Measurements from ENCODE around the gene VPS13D.

DNA sequence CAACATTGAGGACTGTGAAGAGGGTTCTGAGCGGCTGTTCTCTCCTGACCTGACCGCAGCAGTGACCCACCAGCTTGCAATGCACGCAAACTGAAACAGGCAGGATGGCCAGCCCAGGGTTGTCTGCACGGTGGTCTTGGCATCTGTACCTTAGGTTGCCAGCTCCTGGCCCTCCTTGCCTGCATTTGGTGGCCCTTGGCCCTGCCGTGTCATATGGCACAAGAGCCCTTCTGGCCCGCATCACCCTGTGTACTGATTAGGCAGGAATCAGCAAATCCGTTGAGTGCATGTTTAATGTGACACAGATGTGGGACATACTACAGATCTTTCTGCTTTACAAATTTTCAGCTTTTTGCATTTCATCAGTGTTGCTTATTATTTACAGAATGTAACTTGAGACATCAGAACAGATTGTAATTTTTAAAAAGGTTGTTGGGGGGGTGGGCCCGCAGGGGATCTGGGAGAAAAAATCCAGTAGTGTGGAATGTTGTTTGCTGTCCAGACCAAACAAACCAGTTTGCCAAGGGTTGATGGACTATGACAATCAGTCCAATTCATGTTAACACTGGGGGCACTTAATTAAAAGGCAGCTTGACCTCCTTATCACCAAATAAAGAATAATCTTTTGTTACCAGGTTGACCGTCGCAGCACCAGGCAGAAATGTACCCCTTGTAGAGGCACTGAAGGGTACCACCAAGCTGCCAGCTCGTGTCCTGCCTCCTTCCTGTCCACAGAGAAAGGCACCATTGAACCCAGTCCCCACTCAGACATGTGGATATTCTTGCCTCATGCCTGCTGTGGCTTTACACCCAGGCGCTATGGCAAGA is 255.6 kb downstream of the VPS13D start:
- TF ChIP-seq EZH2 (IDR thresholded peaks at IDR 0.05) (no peak), POLR2AphosphoS5 (IDR thresholded peaks at IDR 0.05; ENCODE audit: borderline replicate concordance, low read depth, low read length) (no peak), FOXP2 (optimal IDR thresholded peaks at IDR 0.05; ENCODE audit: control extremely low read depth, extremely low read length, insufficient read depth) (peak; percentile 93)

Measured in SK-N-MC (cell line).